Neural progenitor cell (in vitro differentiated cells): Measurements from ENCODE around the gene SLC25A13. TPM values are rescaled to one million over a fixed set of nuclear protein-coding genes. Genes with fewer than 3 reads are reported as not detected.

Experiments used
- DNase-seq: peaks from one replicate; pipeline ENCODE4 v3.0.0-alpha.2; 2016; ENCODE audit warnings: low spot score
- H2AFZ ChIP-seq: fragments of 200-600 bp; sonication (generic); replicated peaks from 2 replicates; pipeline ENCODE4 v1.6.1; 2016; ENCODE audit warnings: antibody characterized with exemption
- H3F3A ChIP-seq: fragments of 200-600 bp; sonication (generic); 2 replicates; pipeline ENCODE4 v1.6.1; 2016; ENCODE audit warnings: antibody characterized with exemption, low read depth
- H3K27ac ChIP-seq: fragments of 200-600 bp; sonication (generic); 2 replicates; pipeline ENCODE4 v1.5.1; 2016; ENCODE audit warnings: mild to moderate bottlenecking
- H3K27me3 ChIP-seq: fragments of 200-600 bp; sonication (generic); 2 replicates; pipeline ENCODE4 v1.6.1; 2016; ENCODE audit warnings: mild to moderate bottlenecking, moderate library complexity
- H3K36me3 ChIP-seq: fragments of 200-600 bp; sonication (generic); 2 replicates; pipeline ENCODE4 v1.5.1; 2016
- H3K4me1 ChIP-seq: fragments of 200-600 bp; sonication (generic); 2 replicates; pipeline ENCODE4 v1.6.1; 2016; ENCODE audit warnings: mixed run types
- H3K4me2 ChIP-seq: fragments of 200-600 bp; sonication (generic); 2 replicates; pipeline ENCODE4 v1.6.1; 2016
- H3K4me3 ChIP-seq: fragments of 200-600 bp; sonication (generic); 2 replicates; pipeline ENCODE4 v1.5.1; 2016
- H3K79me2 ChIP-seq: fragments of 200-600 bp; sonication (generic); 2 replicates; pipeline ENCODE4 v1.6.1; 2016; ENCODE audit warnings: low read depth
- H3K9ac ChIP-seq: fragments of 200-600 bp; sonication (generic); 2 replicates; pipeline ENCODE4 v1.6.1; 2016
- H3K9me3 ChIP-seq: fragments of 200-600 bp; sonication (generic); 2 replicates; pipeline ENCODE4 v1.5.1; 2016; ENCODE audit warnings: low read depth
- H4K20me1 ChIP-seq: fragments of 200-600 bp; sonication (generic); 2 replicates; pipeline ENCODE4 v1.6.1; 2016; ENCODE audit warnings: low read depth
- H3K27ac Mint-ChIP-seq: 3 replicates; pipeline ENCODE4 v1.8.0; 2021; ENCODE audit warnings: mixed read lengths
- H3K27me3 Mint-ChIP-seq: 2 replicates; pipeline ENCODE4 v1.8.0; 2022; ENCODE audit warnings: low read depth, mild to moderate bottlenecking, inconsistent platforms, moderate library complexity, mixed read lengths; ENCODE audit not compliant: insufficient read depth
- H3K36me3 Mint-ChIP-seq: 3 replicates; pipeline ENCODE4 v1.8.0; 2021; ENCODE audit warnings: mixed read lengths
- H3K4me1 Mint-ChIP-seq: 3 replicates; pipeline ENCODE4 v1.8.0; 2021; ENCODE audit warnings: mixed read lengths
- H3K4me3 Mint-ChIP-seq: 3 replicates; pipeline ENCODE4 v1.8.0; 2021; ENCODE audit warnings: mild to moderate bottlenecking, moderate library complexity, mixed read lengths
- H3K9me3 Mint-ChIP-seq: 3 replicates; pipeline ENCODE4 v1.8.0; 2020; ENCODE audit warnings: mixed read lengths
- EZH2 ChIP-seq: fragments of 200-600 bp; sonication (generic); IDR thresholded peaks from 2 replicates; pipeline ENCODE4 v1.6.1; 2017; ENCODE audit warnings: antibody characterized with exemption, mild to moderate bottlenecking, moderate library complexity
- EZH2phosphoT487 ChIP-seq: fragments of 200-600 bp; sonication (generic); IDR thresholded peaks from 2 replicates; pipeline ENCODE4 v1.6.1; 2017; ENCODE audit warnings: antibody characterized with exemption
- total RNA-seq: library from RNA; depleted of rRNA; stranded (reverse); fragments of >200 nt; gene quantifications from 2 replicates; pipeline ENCODE4 v1.2.3, GENCODE V29; 2015; ENCODE audit warnings: low replicate concordance
- TF ChIP-seq, protein P1 (sequence below): fragments of 200-600 bp; sonication (generic); IDR thresholded peaks from 2 replicates; pipeline ENCODE4 v1.5.1; 2017; ENCODE audit warnings: antibody characterized with exemption, mild to moderate bottlenecking

Gene SLC25A13
- total RNA-seq, 1 donor from 2014 or later, result 83.3 TPM

DNA sequence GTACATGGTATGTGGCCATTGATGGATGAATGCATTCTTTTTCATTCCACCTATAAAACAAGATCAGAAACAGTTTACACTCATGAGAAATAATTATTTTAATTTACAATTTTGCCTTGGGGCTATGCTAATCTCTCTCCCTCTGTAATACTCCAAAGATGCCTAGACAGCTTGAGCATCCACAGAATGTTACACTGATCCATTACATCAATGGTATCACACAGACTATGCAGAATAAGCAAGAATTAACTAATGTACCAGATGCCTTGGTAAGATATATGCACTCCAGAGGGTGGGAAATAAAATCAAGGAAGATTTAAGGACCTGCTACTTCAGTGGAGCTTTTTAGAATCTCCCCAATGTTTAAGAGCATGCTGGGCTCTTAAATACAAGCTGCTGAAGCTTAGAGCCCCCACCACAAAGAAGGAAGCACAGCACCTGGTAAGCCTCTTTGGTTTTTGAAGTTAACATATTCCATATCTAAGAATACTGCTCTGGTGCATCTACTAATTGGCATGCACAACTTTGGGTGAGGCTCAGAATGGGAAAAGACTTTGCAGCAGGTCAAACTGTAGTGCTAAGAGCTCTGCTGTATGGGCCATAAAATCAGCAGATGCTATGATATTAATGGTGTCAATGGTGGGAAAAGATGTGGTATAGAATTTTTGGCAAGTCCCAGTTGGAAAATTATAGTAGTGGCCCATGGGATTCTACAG is 219.6 kb downstream of the SLC25A13 start:
- no peak overlapping the region for H3K4me2 ChIP-seq
- Mint-ChIP-seq H3K36me3 (no peaks in the 10 kb centered on the region), H3K9me3 (no peaks in the 10 kb centered on the region), H3K27ac (no peak overlapping the region), H3K4me1 (no peaks in the 10 kb centered on the region), H3K4me3 (no peak overlapping the region), H3K27me3 (no peaks in the 10 kb centered on the region)
- no peaks in the 10 kb centered on the region for H3K4me1 ChIP-seq
- no peak overlapping the region for H3K9ac ChIP-seq
- no peaks in the 10 kb centered on the region for H3K9me3 ChIP-seq
- H3K27me3 ChIP-seq, result no peaks in the 10 kb centered on the region
- H3K27ac ChIP-seq, result no peak overlapping the region
- no peaks in the 10 kb centered on the region for H3F3A ChIP-seq
- H3K79me2 ChIP-seq, result no peaks in the 10 kb centered on the region
- H4K20me1 ChIP-seq, result no peaks in the 10 kb centered on the region
- TF ChIP-seq EZH2phosphoT487 (no peak), EZH2 (no peak)
- TF ChIP-seq, protein P1, sequence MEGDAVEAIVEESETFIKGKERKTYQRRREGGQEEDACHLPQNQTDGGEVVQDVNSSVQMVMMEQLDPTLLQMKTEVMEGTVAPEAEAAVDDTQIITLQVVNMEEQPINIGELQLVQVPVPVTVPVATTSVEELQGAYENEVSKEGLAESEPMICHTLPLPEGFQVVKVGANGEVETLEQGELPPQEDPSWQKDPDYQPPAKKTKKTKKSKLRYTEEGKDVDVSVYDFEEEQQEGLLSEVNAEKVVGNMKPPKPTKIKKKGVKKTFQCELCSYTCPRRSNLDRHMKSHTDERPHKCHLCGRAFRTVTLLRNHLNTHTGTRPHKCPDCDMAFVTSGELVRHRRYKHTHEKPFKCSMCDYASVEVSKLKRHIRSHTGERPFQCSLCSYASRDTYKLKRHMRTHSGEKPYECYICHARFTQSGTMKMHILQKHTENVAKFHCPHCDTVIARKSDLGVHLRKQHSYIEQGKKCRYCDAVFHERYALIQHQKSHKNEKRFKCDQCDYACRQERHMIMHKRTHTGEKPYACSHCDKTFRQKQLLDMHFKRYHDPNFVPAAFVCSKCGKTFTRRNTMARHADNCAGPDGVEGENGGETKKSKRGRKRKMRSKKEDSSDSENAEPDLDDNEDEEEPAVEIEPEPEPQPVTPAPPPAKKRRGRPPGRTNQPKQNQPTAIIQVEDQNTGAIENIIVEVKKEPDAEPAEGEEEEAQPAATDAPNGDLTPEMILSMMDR, result no peak
- H2AFZ ChIP-seq, result no peak overlapping the region
- DNase-seq, result no peak
- H3K36me3 ChIP-seq, result no peaks in the 10 kb centered on the region
- no peak overlapping the region for H3K4me3 ChIP-seq

DNA sequence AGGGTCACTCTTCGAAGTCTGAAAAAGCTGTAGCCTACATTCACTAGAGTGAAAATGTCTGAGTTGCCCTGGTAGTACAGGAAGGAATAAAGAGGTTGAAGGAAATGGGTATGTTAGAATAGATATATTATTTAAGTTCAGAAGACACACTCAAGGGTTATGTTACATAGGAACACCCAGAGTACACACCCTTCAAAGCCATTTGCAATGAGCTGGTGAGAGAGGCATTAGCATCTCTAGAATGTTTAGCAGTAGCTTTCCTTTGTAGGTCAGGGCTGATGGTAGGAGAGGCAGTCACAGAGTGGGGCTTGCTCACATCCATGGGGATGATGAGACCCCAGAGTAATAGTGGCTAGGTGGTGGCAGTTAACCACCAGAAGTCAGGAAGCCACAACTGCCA is 221.2 kb downstream of the SLC25A13 start:
- Histone ChIP-seq H3K27me3 (no peaks in the 10 kb centered on the region), H4K20me1 (no peaks in the 10 kb centered on the region), H2AFZ (no peak overlapping the region), H3K36me3 (no peaks in the 10 kb centered on the region), H3K9me3 (no peaks in the 10 kb centered on the region), H3K4me3 (no peak overlapping the region), H3K79me2 (no peaks in the 10 kb centered on the region), H3K4me1 (no peaks in the 10 kb centered on the region), H3K9ac (no peak overlapping the region), H3K4me2 (no peak overlapping the region), H3K27ac (no peak overlapping the region), H3F3A (no peaks in the 10 kb centered on the region)
- Mint-ChIP-seq H3K27ac (no peak overlapping the region), H3K4me1 (no peaks in the 10 kb centered on the region), H3K9me3 (no peaks in the 10 kb centered on the region), H3K4me3 (no peak overlapping the region), H3K36me3 (no peaks in the 10 kb centered on the region), H3K27me3 (no peaks in the 10 kb centered on the region)
- TF ChIP-seq EZH2phosphoT487, result no peak
- TF ChIP-seq EZH2, result no peak
- TF ChIP-seq, protein P1, result no peak
- DNase-seq, result no peak

DNA sequence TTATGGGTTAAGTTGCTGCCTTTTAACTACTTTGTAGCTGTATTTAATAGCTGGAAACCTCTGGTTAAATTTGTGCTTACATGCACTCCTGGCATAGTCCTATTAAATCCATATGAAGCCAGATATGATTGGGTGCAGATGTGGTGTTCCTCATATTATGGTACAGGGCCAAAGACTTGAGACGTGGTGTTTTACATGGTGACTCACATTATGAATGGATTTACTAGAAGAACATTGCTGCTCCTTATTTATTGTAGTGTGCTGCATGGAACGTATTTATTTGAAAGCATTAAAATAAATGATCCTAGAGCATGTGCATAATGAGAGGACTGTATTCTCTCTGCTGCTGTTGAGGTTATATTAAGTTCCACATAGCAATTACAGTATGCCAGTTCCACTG is 224.1 kb downstream of the SLC25A13 start:
- Mint-ChIP-seq H3K4me3 (no peak overlapping the region), H3K27ac (no peak overlapping the region)
- no peak overlapping the region for H3K27ac ChIP-seq

More for the DNA sequence above, 224.1 kb downstream of the SLC25A13 start:
- no peak overlapping the region for H2AFZ ChIP-seq
- no peak for DNase-seq
- no peaks in the 10 kb centered on the region for H3K36me3 ChIP-seq
- no peaks in the 10 kb centered on the region for H3K9me3 Mint-ChIP-seq
- H3K79me2 ChIP-seq, result no peaks in the 10 kb centered on the region
- H3K9ac ChIP-seq, result no peak overlapping the region
- no peaks in the 10 kb centered on the region for H3K27me3 Mint-ChIP-seq
- H3K4me1 ChIP-seq, result no peaks in the 10 kb centered on the region
- TF ChIP-seq, protein P1, result no peak
- no peak for TF ChIP-seq EZH2
- TF ChIP-seq EZH2phosphoT487, result no peak
- H3K4me3 ChIP-seq, result no peak overlapping the region
- no peaks in the 10 kb centered on the region for H3K9me3 ChIP-seq
- no peaks in the 10 kb centered on the region for H3K4me1 Mint-ChIP-seq
- H3K36me3 Mint-ChIP-seq, result no peaks in the 10 kb centered on the region
- no peaks in the 10 kb centered on the region for H4K20me1 ChIP-seq
- H3K4me2 ChIP-seq, result no peak overlapping the region
- H3K27me3 ChIP-seq, result no peaks in the 10 kb centered on the region
- no peaks in the 10 kb centered on the region for H3F3A ChIP-seq
